GM18907 (cell line): ENCODE results near the gene ALPP.
A peak's percentile ranks its signal among the peaks of the same experiment; 100 is the strongest.
"Not testable (repeated sequence)": the region's sequence is repeated elsewhere in the genome, so short reads cannot be mapped to it uniquely, and the experiment has no call there.

Experiments
- ATAC-seq: cut with Tn5 transposase; IDR thresholded peaks from one replicate; pipeline ENCODE4 v1.9.1; 2021; ENCODE audit warnings: mild to moderate bottlenecking, moderate library complexity; ENCODE audit not compliant: unreplicated experiment

The ALPP gene

GRCh38 chr2:232363064-232363783, 15.3 kb upstream of the ALPP start:
- ATAC-seq, result peak; percentile 13

DNA sequence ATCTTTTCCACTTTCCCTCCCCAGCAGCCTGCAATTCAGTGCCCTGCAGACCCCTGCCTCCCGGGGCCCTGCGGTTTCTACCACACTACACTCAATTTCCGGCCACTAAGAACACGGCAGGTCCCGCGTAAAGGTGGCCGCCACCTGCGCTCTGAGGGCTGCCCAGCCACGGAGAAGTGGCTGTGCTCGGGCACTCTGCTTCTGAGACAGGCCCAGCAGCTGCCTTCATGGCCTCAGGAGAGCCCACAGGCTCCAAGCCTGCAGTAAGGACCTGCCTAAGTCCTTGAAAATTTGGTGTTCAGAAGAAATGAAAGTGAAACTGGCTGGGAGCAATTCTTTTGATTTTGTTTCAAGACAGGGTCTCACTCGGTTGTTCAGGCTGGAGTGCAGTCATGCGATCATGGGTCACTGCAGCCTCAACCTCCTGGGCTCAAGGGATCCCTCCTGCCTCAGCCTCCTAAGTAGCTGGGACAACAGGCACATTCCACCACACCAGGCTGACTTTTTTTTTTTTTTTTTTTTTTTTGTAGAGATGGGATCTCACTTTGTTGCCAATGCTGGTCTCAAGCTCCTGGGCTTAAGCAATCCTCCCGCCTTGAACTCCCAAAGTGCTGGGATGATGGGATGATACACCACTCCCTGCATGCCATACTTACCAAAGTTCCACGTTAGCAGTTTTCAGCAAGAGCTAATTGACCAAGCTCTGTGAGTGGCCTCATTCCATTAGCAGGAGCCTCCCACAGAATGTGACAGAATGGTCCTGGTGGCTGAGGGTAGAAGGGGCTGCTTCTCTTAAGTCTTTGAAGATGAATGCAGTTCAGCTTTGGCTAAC, 14.6 kb upstream of the ALPP start:
- peak; percentile 43 for ATAC-seq

DNA sequence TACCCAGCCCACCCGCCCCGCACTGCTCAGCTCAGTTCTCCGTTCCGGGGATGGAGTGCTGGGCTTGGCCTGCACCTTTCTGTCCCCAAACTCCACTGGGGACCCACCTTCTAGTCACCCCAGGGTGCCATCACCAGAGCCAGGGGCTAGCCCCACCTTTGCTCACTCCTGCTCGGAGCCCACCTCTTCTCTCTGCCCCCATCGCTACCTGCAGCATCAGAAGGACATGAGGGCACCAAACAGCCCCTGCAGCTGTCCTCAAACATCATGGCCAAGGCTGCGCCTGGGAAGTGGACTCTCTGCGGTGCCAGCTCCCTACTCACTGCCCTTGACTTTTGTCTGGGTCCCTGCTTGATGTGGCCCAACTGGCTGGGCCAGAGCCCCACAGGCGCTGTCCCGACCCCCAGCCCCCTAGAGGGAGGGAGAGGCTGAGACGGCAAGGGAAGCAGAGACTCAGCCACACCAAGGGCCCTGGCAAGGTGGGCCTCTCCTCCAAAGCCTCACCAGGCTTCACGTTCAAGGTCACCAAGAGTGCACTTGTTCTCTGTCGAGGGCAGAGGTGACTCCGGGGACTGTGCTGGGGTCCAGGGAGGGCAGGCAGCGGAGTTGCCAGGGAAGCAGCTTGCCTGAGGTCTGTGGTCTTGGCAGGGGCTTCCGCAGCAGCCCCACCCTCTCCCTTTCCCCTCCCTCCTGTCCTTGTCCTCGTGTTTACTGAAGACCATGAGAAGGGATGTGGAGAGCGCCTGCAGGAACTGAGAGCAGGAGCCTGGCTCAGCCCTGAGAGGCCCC, 13.6 kb upstream of the ALPP start:
- ATAC-seq, result not testable (repeated sequence)

GRCh38 chr2:232365621-232366321, 12.8 kb upstream of the ALPP start:
- no peak for ATAC-seq

- not testable (repeated sequence) for ATAC-seq
Observed at GRCh38 chr2:232366461-232366860, 12.1 kb upstream of the ALPP start.

- ATAC-seq, result no peak
Observed at GRCh38 chr2:232367016-232367415, 11.5 kb upstream of the ALPP start.

DNA sequence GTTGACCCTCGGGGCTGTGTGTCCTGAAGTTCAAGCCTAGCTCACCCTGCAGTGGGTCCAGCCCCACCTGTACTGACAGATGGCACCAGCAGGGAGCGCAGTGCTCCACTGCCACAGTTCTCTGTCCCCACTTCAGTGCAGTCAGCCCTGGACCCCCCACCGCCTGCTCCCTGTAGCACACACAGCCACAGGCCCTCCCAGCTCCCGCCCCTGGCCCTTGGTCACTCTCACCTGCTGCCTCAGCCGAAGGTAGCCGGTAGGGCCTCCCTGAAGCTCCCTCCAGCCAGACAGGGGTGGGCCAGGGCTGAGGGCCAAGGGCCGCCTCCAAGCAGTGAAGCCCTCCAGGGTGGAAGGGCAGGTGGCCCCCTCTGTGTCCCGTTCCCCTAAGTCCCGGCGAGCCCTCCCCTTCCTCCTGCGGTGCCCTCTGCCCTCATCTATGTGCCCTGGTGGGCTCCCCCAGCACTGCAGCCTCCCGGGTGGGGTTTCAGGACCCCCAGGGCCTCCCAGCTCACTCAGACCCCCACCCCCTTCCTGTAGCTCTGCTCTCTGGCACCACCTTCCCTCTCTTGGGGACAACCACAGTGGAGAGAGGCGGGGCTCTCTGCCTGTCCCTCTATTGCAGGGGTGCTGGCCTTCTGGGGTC, 10.8 kb upstream of the ALPP start:
- ATAC-seq, result no peak

DNA sequence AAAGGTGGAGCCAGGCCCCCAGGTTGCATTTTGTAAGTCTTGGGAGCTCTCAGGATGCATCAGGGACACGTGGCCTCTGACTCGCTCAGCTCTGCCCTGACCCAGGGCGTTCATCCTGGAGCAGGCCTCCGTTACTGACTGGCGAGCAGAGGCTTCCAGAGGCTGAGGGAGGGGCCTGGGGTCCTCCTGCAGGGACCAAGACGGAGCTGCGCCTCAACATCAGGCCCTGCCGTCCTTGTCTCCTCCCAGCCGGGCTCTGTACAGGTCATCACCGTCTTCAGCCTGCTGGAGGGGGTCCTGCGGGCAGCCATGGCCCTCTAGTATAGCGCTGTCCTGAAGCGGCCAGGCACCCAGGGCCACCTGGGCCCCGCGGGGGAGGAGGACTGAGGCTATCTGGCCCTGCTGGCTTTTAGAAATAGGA, 10.2 kb upstream of the ALPP start:
- no peak for ATAC-seq

- no peak for ATAC-seq
Observed at GRCh38 chr2:232369126-232369951, 9.2 kb upstream of the ALPP start.

GRCh38 chr2:232370007-232370406, 8.5 kb upstream of the ALPP start:
- not testable (repeated sequence) for ATAC-seq

DNA sequence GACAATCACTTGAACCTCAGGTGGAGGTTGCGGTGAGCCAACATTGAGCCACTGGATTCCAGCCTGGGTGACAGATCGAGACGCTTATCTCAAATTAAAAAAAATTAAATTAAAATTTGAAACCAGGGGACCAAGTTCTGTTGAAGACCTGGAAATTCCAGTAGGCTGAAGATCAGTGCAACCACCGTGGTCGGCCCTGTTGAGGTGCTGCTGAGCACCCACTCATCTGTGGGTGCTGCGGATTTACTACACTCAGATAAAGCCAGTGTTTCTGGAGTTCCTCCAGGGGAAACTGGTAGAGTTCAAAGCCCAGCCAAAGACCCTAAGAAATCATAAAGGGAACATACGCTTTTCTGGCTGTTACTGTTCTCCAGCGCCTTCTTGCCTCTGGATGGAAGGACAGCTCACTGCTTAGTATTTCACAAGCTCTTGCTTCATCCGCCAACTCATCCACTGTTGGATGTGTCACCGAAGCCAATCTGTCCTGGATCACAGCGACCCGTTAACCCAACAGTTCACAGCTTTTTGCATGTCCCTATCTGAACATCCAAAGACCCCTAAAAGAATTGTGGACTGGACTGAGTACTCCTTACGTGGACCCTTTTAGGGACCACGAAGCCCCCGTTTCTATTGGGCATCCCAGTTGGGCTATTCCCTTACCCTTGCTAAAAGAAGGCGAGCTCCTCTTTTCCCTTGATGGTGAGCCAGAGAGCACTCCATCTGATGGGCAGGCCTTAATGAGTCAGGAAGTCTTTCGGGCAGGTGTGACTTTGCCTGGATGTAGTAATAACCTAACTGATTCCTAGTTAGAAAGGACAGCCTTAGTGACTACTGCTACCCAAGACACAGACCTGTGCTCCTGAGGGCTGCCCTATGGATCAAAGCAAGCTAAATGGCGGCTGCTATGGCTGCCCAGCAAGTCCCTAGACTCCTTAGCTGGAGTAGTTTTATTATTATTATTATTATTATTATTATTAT, 6.0 kb upstream of the ALPP start:
- ATAC-seq, result no peak

GRCh38 chr2:232374356-232374755, 4.2 kb upstream of the ALPP start:
- no peak for ATAC-seq

- no peak for ATAC-seq
Observed at GRCh38 chr2:232375164-232375563, 3.4 kb upstream of the ALPP start.

GRCh38 chr2:232376260-232376659, 2.3 kb upstream of the ALPP start:
- no peak for ATAC-seq

DNA sequence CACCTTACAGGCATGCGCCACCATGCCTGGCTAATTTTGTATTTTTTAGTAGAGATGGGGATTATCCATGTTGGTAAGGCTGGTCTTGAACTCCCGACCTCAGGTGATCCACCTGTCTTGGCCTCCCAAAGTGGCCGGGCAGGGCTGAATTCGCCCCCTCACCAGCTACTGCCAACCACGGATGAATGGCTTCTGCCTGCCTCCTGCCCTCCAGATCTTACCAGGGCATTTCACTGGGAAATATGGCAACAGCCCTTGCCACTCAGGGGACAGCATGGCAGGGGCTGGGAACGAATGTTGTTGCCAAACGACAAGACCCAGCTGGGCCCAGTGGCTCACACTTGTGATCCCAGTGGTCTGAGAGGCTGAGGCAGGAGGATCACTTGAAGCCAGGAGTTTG, 1.8 kb upstream of the ALPP start:
- ATAC-seq, result no peak

DNA sequence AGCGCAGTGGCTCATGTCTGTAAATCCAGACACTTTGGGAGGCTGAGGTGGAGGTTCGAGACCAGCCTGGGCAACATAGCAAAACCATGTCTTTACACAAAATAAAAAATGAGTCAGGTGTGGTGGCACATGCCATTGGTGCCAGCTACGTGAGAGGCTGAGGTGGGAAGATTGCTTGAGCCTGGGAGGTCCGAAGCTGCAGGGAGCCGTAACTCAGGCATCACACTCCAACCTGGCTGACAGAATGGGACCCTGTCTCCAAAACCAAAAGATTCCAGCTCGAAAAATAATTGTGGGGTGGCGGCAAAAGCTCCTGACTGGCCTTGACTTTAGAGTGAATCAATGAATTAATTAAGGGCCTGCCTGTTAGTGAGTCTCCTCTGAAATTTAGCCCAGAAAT, 1.2 kb upstream of the ALPP start:
- no peak for ATAC-seq

- ATAC-seq, result no peak
Observed at GRCh38 chr2:232377841-232378734, 463 bp upstream of the ALPP start.
